IMR-90 (cell line): ENCODE measurements around the gene MRPS16.

Source experiments
- BHLHE40 ChIP-seq: fragments of 150-350 bp; IDR thresholded peaks from 2 replicates; pipeline ENCODE4 v1.6.1; 2016; ENCODE audit warnings: mild to moderate bottlenecking, low read depth, low read length
- CEBPB ChIP-seq: IDR thresholded peaks from 2 replicates; pipeline ENCODE4 v1.6.1; 2012; ENCODE audit warnings: low read depth, low read length, improper control_type of control experiment
- CTCF ChIP-seq: conservative IDR thresholded peaks from 2 replicates; pipeline ENCODE4 v1.5.1; 2012; ENCODE audit warnings: mild to moderate bottlenecking, low read depth, low read length, improper control_type of control experiment
- ELK1 ChIP-seq: fragments of 150-350 bp; IDR thresholded peaks from 2 replicates; pipeline ENCODE4 v1.6.1; 2016; ENCODE audit warnings: low read depth, mild to moderate bottlenecking, low read length, moderate library complexity, borderline replicate concordance
- FOS ChIP-seq: fragments of 150-350 bp; IDR thresholded peaks from 2 replicates; pipeline ENCODE4 v1.6.1; 2016; ENCODE audit warnings: low read depth, low read length
- MAFK ChIP-seq: IDR thresholded peaks from 2 replicates; pipeline ENCODE4 v1.6.1; 2012; ENCODE audit warnings: low read depth, low read length, improper control_type of control experiment
- MXI1 ChIP-seq: IDR thresholded peaks from 2 replicates; pipeline ENCODE4 v1.6.1; 2012; ENCODE audit warnings: low read depth, mild to moderate bottlenecking, low read length, moderate library complexity, borderline replicate concordance
- POLR2A ChIP-seq: IDR thresholded peaks from 2 replicates; pipeline ENCODE4 v1.6.1; 2012; ENCODE audit warnings: mild to moderate bottlenecking, low read depth, low read length
- RAD21 ChIP-seq: IDR thresholded peaks from 2 replicates; pipeline ENCODE4 v1.6.1; 2012; ENCODE audit warnings: low read length, improper control_type of control experiment
- RCOR1 ChIP-seq: IDR thresholded peaks from 2 replicates; pipeline ENCODE4 v1.6.1; 2012; ENCODE audit warnings: mild to moderate bottlenecking, low read length, improper control_type of control experiment; ENCODE audit not compliant: insufficient replicate concordance
- RFX5 ChIP-seq: IDR thresholded peaks from 2 replicates; pipeline ENCODE4 v1.8.0; 2012; ENCODE audit warnings: low read depth, mild to moderate bottlenecking, low read length, moderate library complexity
- TF ChIP-seq, protein P1 (sequence below): fragments of 150-350 bp; IDR thresholded peaks from 2 replicates; pipeline ENCODE4 v1.6.1; 2017; ENCODE audit warnings: mild to moderate bottlenecking, antibody characterized with exemption, low read length, low read depth

DNA sequence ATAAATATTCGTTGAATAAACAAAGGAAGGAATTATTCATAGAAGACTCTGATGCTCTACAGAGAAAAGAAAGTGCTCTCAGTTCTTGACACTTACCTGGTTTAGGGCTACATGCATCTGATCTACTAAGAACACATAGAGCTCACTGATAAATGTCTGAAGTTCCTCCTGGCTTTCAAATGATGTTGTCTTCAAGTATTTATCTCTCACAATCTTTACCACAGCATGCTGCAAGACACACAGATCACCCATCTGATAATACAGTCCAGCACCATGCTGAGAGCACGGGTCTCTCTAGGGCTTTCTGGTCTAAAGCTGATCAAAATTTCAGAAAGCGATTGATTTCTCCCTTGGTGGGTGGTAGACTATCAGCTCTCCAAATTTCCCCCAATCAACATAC lies 44.5 kb upstream of the MRPS16 start:
- no peak for TF ChIP-seq RAD21
- no peak for TF ChIP-seq CTCF
- TF ChIP-seq RCOR1 = no peak
- TF ChIP-seq POLR2A = no peak
- no peak for TF ChIP-seq FOS
- TF ChIP-seq MXI1 = no peak
- no peak for TF ChIP-seq MAFK
- TF ChIP-seq ELK1 = no peak
- TF ChIP-seq, protein P1, sequence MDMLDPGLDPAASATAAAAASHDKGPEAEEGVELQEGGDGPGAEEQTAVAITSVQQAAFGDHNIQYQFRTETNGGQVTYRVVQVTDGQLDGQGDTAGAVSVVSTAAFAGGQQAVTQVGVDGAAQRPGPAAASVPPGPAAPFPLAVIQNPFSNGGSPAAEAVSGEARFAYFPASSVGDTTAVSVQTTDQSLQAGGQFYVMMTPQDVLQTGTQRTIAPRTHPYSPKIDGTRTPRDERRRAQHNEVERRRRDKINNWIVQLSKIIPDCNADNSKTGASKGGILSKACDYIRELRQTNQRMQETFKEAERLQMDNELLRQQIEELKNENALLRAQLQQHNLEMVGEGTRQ = no peak
- TF ChIP-seq RFX5 = no peak
- no peak for TF ChIP-seq BHLHE40
- TF ChIP-seq CEBPB = no peak
